BJ (cell line): ENCODE measurements around the gene OTOP2. TPM values are rescaled to one million over a fixed set of nuclear protein-coding genes. Genes with fewer than 3 reads are reported as not detected.

Experiments
- CTCF ChIA-PET: fragments of 350-600 bp; formaldehyde crosslinking; extraction: SDS; loops from one replicate; lab custom pipeline; 2021; ENCODE audit warnings: antibody characterized with exemption, inconsistent platforms; lab: Yijun Ruan, JAX
- POLR2A ChIA-PET: fragments of 300-600 bp; sonication (Branson Sonifier 250); formaldehyde crosslinking; extraction: SDS; loops from one replicate; lab custom pipeline; 2021; ENCODE audit warnings: antibody characterized with exemption; lab: Charles Lee
- DNase-seq: peaks from one replicate; pipeline ENCODE4 v3.0.0-alpha.2; 2011; ENCODE audit warnings: low read depth
- H3K27me3 ChIP-seq: 2 replicates; pipeline ENCODE4 v1.6.0; 2011; ENCODE audit warnings: low read length; ENCODE audit not compliant: control insufficient read depth, insufficient read depth
- H3K36me3 ChIP-seq: 2 replicates; pipeline ENCODE4 v1.5.1; 2011; ENCODE audit warnings: low read length; ENCODE audit not compliant: control insufficient read depth, insufficient read depth
- H3K4me3 ChIP-seq: 2 replicates; pipeline ENCODE4 v1.5.1; 2011; ENCODE audit warnings: low read depth, mild to moderate bottlenecking, control low read depth, low read length
- polyA plus RNA-seq: library from polyadenylated mRNA; depleted of rRNA; stranded (reverse); fragments of >200 nt; gene quantifications from 2 replicates; pipeline ENCODE4 v1.2.3, GENCODE V29; 2011
- TF ChIP-seq, protein P1 (sequence below): IDR thresholded peaks from 2 replicates; pipeline ENCODE4 v1.5.1; 2011; ENCODE audit warnings: low read depth, mild to moderate bottlenecking, control low read depth, inconsistent platforms, low read length, moderate library complexity; ENCODE audit not compliant: insufficient read depth

OTOP2 gene
- polyA plus RNA-seq, 1 experiment = not detected

DNA sequence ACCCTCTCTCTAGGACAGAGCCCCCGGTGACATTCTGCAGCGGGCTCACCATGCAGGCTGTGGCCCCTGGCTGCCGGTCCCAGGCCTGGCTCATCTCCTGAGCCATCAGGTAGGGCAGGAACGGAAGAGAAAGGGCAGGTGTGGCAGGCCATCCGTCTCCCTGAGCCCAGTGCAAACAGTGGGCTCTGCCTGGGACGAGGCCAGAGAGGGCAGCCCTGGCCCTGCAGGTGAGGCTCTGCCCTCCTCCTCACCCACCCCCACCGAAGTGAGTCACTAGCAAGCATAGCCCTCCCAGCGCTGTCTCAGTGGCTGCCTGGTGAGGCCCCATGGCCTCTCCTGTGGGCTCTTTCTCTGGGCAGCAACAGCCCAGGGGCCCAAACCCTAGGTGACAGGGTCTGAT, 26.1 kb downstream of the OTOP2 start:
- H3K27me3 ChIP-seq = peaks cover 11% of the 10 kb centered on the region
- DNase-seq = no peak
- ChIA-PET POLR2A (no interaction called here), CTCF (interaction anchor here (2.4 to 3.7 kb wide), 2 partner anchors 8 to 11 kb away, joined by 9 to 24 read pairs; no protein-coding TSS in a partner anchor)
- TF ChIP-seq, protein P1, sequence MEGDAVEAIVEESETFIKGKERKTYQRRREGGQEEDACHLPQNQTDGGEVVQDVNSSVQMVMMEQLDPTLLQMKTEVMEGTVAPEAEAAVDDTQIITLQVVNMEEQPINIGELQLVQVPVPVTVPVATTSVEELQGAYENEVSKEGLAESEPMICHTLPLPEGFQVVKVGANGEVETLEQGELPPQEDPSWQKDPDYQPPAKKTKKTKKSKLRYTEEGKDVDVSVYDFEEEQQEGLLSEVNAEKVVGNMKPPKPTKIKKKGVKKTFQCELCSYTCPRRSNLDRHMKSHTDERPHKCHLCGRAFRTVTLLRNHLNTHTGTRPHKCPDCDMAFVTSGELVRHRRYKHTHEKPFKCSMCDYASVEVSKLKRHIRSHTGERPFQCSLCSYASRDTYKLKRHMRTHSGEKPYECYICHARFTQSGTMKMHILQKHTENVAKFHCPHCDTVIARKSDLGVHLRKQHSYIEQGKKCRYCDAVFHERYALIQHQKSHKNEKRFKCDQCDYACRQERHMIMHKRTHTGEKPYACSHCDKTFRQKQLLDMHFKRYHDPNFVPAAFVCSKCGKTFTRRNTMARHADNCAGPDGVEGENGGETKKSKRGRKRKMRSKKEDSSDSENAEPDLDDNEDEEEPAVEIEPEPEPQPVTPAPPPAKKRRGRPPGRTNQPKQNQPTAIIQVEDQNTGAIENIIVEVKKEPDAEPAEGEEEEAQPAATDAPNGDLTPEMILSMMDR = no peak
- no peaks in the 10 kb centered on the region for H3K36me3 ChIP-seq
- no peak overlapping the region for H3K4me3 ChIP-seq

DNA sequence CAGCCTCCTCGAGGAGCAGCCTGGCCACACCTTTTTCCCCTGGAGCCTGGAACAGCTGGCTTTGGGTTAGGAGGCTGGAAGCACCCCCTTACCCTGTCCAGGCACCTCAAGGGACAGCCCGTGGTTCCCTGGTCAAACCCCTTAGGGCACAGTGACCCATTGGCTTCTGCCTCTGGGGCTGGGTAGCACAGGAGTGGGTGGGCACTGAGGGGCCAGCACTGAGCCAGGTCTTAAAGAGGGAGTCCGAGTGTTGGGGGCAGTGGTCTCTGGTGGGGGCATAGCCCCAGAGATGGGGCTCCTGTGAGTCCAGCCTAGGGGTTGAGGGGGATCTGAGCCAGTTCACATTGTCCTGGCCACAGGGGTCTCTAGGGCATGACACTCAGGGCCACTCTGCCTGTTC, 27.0 kb downstream of the OTOP2 start:
- CTCF ChIA-PET = interaction anchor here (0.6 to 2.2 kb wide), 4 partner anchors 11 to 1348 kb away, joined by 3 to 12 read pairs (median 3); partner anchors contain the start of gene OTOP2
- DNase-seq = no peak
- H3K27me3 ChIP-seq = peaks cover 9% of the 10 kb centered on the region
- POLR2A ChIA-PET = no interaction called here
- no peaks in the 10 kb centered on the region for H3K36me3 ChIP-seq
- no peak overlapping the region for H3K4me3 ChIP-seq
- TF ChIP-seq, protein P1 = no peak

DNA sequence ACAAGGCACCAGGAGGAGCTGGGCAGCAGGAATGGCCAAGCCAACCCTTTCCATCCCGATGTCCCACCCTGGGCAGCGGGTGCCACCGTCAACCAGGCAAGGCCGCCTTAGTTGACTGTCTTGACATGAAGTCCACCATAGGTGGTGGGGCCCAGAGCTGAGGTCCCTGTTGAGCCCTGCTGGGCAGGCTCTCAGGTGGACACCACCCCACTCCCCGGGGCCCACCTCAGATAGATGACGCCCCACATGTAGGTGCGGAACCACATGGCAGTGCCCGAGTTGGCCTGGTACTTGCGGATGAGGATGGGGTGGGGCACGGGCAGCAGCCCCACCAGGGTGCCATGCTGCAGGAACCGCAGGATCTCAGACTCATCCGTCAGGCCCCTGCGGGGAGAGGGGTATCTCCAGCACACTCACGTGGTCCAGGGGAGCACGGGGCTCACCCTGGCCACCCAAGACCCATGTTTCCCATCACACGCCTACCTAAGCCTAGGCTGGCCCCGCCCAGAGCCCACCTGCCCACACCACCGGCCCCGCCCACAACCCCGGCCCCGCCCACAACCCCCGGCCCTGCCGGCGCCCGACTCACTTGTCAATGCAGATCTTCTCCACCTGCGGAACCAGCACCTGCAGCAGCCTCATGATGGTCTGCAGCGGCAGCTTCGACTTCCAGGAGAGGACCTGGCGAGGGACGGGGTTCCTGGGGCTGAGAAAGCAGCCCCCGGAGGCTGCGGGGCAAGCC, 27.8 kb downstream of the OTOP2 start:
- POLR2A ChIA-PET = no interaction called here
- Histone ChIP-seq H3K4me3 (no peak overlapping the region), H3K36me3 (no peaks in the 10 kb centered on the region), H3K27me3 (peaks cover 13% of the 10 kb centered on the region)
- CTCF ChIA-PET = interaction anchor here (0.6 to 2.2 kb wide), 4 partner anchors 10 to 1348 kb away, joined by 3 to 12 read pairs (median 3); no protein-coding TSS in a partner anchor
- TF ChIP-seq, protein P1 = no peak
- DNase-seq = no peak

DNA sequence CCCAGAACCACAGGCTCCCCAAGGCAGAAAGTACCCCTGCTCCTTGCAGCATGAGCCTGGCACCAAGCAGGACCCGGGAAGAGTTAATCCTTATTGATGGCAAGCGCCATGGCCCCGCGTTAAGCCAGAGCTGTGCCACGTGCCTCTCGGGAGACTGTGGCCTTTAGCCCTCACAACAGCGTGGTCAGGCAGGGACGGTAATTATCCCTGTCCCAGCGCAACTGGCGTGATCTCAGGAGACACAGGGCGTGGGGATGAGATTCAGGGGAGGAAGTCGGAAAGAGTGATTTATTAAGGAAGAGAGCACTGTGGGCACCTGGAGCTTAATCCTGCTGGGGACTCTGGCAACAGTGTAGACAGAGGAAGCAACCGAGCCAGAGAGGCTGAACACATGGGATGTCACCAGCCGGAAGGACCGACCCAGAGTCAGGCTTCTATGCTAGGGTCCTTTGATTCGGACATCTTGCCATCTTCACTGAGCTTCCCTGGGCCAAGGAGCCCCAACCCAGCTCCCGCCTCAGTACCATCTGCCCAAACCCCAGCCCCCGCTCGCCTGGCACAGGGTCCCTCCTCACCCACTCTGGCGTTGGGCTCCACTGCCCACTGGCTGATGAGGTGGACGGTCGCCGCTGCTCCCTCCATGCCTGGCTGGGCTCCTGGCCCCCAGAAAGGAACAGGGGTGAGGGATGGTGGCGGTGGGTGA, 28.5 kb downstream of the OTOP2 start:
- ChIA-PET POLR2A (no interaction called here), CTCF (interaction anchor here (0.6 to 2.2 kb wide), 2 partner anchors 9 to 107 kb away, joined by 3 to 12 read pairs; no protein-coding TSS in a partner anchor)
- Histone ChIP-seq H3K27me3 (peaks cover 12% of the 10 kb centered on the region), H3K36me3 (no peaks in the 10 kb centered on the region), H3K4me3 (no peak overlapping the region)
- DNase-seq = no peak
- TF ChIP-seq, protein P1 = no peak

DNA sequence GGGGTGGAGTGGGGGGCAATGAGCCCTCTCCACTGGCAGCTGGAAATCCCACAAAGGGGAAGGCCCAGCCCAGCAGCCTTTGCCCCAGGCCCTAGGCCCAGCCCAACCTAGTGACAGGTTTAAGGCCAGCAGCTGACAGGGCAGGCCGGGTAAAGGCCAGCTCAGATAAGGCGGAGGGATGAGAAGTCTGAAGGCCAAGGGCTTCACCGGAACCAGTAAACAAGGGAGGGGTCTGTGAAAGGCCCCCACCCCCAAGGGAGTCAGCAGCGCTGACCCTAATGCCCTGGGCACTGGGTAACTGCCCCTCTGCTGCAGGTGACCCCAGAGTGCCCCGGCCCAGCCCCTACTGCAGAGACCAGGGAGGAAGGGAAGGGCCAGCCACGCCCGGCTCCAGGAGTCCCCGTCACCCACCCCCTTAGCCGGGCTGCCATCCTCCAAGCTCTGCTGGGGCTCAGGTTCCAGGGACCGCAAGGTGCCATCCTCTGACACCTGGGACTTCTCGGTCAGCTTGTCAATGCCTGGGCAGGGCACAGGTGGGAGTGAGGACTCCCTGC, 29.1 kb downstream of the OTOP2 start:
- Histone ChIP-seq H3K4me3 (no peak overlapping the region), H3K27me3 (peaks cover 12% of the 10 kb centered on the region), H3K36me3 (no peaks in the 10 kb centered on the region)
- no peak for DNase-seq
- POLR2A ChIA-PET = no interaction called here
- TF ChIP-seq, protein P1 = no peak
- CTCF ChIA-PET = interaction anchor here (1.4 to 2.2 kb wide), 2 partner anchors 9 to 171 kb away, joined by 3 to 12 read pairs; no protein-coding TSS in a partner anchor
